Nephron progenitor cell (in vitro differentiated cells): ENCODE data around the gene PYROXD2.
A peak's percentile ranks its signal among the peaks of the same experiment; 100 is the strongest.

ENCODE experiments used
- DNase-seq: peaks from one replicate; pipeline ENCODE4 v3.0.0; 2021
- H3K27ac Mint-ChIP-seq: 2 replicates; pipeline ENCODE4 v1.8.0; 2021; ENCODE audit warnings: mild to moderate bottlenecking, moderate library complexity, mixed read lengths
- H3K27me3 Mint-ChIP-seq: 2 replicates; pipeline ENCODE4 v1.8.0; 2021; ENCODE audit warnings: mild to moderate bottlenecking, low read depth, mixed read lengths; ENCODE audit not compliant: poor library complexity
- H3K36me3 Mint-ChIP-seq: 2 replicates; pipeline ENCODE4 v1.8.0; 2021; ENCODE audit warnings: low read depth, mixed read lengths
- H3K4me1 Mint-ChIP-seq: 2 replicates; pipeline ENCODE4 v1.8.0; 2021; ENCODE audit warnings: mixed read lengths
- H3K4me3 Mint-ChIP-seq: 2 replicates; pipeline ENCODE4 v1.8.0; 2021; ENCODE audit warnings: mild to moderate bottlenecking, moderate library complexity, mixed read lengths
- H3K9me3 Mint-ChIP-seq: 2 replicates; pipeline ENCODE4 v1.8.0; 2021; ENCODE audit warnings: mild to moderate bottlenecking, moderate library complexity, mixed read lengths
- CTCF ChIP-seq: fragments of 200-600 bp; sonication (generic); IDR thresholded peaks from 2 replicates; pipeline ENCODE4 v1.5.0; 2021; ENCODE audit warnings: antibody characterized with exemption

The PYROXD2 gene

GRCh38 chr10:98444314-98445006 lies 29.5 kb upstream of the PYROXD2 start:
- Mint-ChIP-seq H3K27ac (peak overlapping the region; percentile 39), H3K36me3 (peaks cover 50% of the 10 kb centered on the region), H3K9me3 (peaks cover 5% of the 10 kb centered on the region), H3K4me3 (peak overlapping the region; percentile 31), H3K27me3 (peaks cover 5% of the 10 kb centered on the region), H3K4me1 (peaks cover 20% of the 10 kb centered on the region)
- no peak for TF ChIP-seq CTCF
- DNase-seq = no peak

GRCh38 chr10:98438715-98439114 lies 23.7 kb upstream of the PYROXD2 start:
- no peak overlapping the region for H3K4me3 Mint-ChIP-seq
- peaks cover 5% of the 10 kb centered on the region for H3K27me3 Mint-ChIP-seq
- H3K27ac Mint-ChIP-seq = no peak overlapping the region
- H3K4me1 Mint-ChIP-seq = no peaks in the 10 kb centered on the region
- no peak for DNase-seq
- H3K9me3 Mint-ChIP-seq = peaks cover 10% of the 10 kb centered on the region
- H3K36me3 Mint-ChIP-seq = peaks cover 94% of the 10 kb centered on the region
- no peak for TF ChIP-seq CTCF

GRCh38 chr10:98436704-98437103 lies 21.7 kb upstream of the PYROXD2 start:
- peaks cover 95% of the 10 kb centered on the region for H3K36me3 Mint-ChIP-seq

GRCh38 chr10:98435178-98435577 lies 20.2 kb upstream of the PYROXD2 start:
- TF ChIP-seq CTCF = no peak
- peak overlapping the region; percentile 33 for H3K27ac Mint-ChIP-seq
- H3K36me3 Mint-ChIP-seq = peaks cover 95% of the 10 kb centered on the region
- H3K9me3 Mint-ChIP-seq = peaks cover 35% of the 10 kb centered on the region
- no peaks in the 10 kb centered on the region for H3K4me1 Mint-ChIP-seq
- H3K4me3 Mint-ChIP-seq = no peak overlapping the region
- H3K27me3 Mint-ChIP-seq = peaks cover 1% of the 10 kb centered on the region
- no peak for DNase-seq

More at GRCh38 chr10:98436704-98437103, 21.7 kb upstream of the PYROXD2 start:
- Mint-ChIP-seq H3K4me1 (no peaks in the 10 kb centered on the region), H3K27ac (no peak overlapping the region), H3K4me3 (no peak overlapping the region), H3K27me3 (no peaks in the 10 kb centered on the region), H3K9me3 (peaks cover 22% of the 10 kb centered on the region)
- no peak for TF ChIP-seq CTCF
- no peak for DNase-seq

- Mint-ChIP-seq H3K27ac (no peak overlapping the region), H3K4me3 (no peak overlapping the region), H3K27me3 (peaks cover 3% of the 10 kb centered on the region), H3K36me3 (peaks cover 87% of the 10 kb centered on the region), H3K4me1 (no peaks in the 10 kb centered on the region), H3K9me3 (peaks cover 29% of the 10 kb centered on the region)
- no peak for DNase-seq
- no peak for TF ChIP-seq CTCF
Measured at GRCh38 chr10:98433881-98434732, 19.1 kb upstream of the PYROXD2 start.
